Chondrocyte (in vitro differentiated cells): ENCODE data around the gene CXXC5. TPM values are rescaled to one million over a fixed set of nuclear protein-coding genes. Genes with fewer than 3 reads are reported as not detected.
A peak's percentile ranks its signal among the peaks of the same experiment; 100 is the strongest.

Experiments used
- DNase-seq: peaks from one replicate; pipeline ENCODE4 v3.0.0; 2021; ENCODE audit warnings: mixed read lengths, low spot score
- H3K27ac Mint-ChIP-seq: one replicate; pipeline ENCODE4 v1.8.0; 2021; ENCODE audit warnings: mild to moderate bottlenecking, moderate library complexity, mixed read lengths; ENCODE audit not compliant: unreplicated experiment
- H3K27me3 Mint-ChIP-seq: 2 replicates; pipeline ENCODE4 v1.8.0; 2021; ENCODE audit warnings: low read depth, mixed read lengths
- H3K36me3 Mint-ChIP-seq: 2 replicates; pipeline ENCODE4 v1.8.0; 2021; ENCODE audit warnings: low read depth, mixed read lengths
- H3K4me1 Mint-ChIP-seq: 2 replicates; pipeline ENCODE4 v1.8.0; 2021; ENCODE audit warnings: low read depth, mild to moderate bottlenecking, mixed read lengths
- H3K4me3 Mint-ChIP-seq: one replicate; pipeline ENCODE4 v1.8.0; 2021; ENCODE audit warnings: mild to moderate bottlenecking, moderate library complexity, mixed read lengths; ENCODE audit not compliant: unreplicated experiment
- H3K9me3 Mint-ChIP-seq: 2 replicates; pipeline ENCODE4 v1.8.0; 2021; ENCODE audit warnings: low read depth, mixed read lengths
- total RNA-seq: library from RNA; stranded (reverse); gene quantifications from 3 replicates; pipeline ENCODE4 v1.2.1, GENCODE V29; 2021
- TF ChIP-seq, protein P1 (sequence below): fragments of 200-600 bp; sonication (generic); IDR thresholded peaks from 2 replicates; pipeline ENCODE4 v1.5.0; 2021; ENCODE audit warnings: antibody characterized with exemption, mild to moderate bottlenecking, moderate library complexity

CXXC5 gene
- total RNA-seq, 1 donor from 2014 or later = 144 TPM

GRCh38 chr5:139708877-139709581, 60.9 kb downstream of the CXXC5 start:
- Mint-ChIP-seq H3K36me3 (no peaks in the 10 kb centered on the region), H3K4me3 (peak overlapping the region; percentile 56), H3K27me3 (no peaks in the 10 kb centered on the region), H3K27ac (peak overlapping the region; percentile 95), H3K4me1 (peaks cover 48% of the 10 kb centered on the region), H3K9me3 (no peaks in the 10 kb centered on the region)
- no peak for DNase-seq
- TF ChIP-seq, protein P1, sequence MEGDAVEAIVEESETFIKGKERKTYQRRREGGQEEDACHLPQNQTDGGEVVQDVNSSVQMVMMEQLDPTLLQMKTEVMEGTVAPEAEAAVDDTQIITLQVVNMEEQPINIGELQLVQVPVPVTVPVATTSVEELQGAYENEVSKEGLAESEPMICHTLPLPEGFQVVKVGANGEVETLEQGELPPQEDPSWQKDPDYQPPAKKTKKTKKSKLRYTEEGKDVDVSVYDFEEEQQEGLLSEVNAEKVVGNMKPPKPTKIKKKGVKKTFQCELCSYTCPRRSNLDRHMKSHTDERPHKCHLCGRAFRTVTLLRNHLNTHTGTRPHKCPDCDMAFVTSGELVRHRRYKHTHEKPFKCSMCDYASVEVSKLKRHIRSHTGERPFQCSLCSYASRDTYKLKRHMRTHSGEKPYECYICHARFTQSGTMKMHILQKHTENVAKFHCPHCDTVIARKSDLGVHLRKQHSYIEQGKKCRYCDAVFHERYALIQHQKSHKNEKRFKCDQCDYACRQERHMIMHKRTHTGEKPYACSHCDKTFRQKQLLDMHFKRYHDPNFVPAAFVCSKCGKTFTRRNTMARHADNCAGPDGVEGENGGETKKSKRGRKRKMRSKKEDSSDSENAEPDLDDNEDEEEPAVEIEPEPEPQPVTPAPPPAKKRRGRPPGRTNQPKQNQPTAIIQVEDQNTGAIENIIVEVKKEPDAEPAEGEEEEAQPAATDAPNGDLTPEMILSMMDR = no peak

DNA sequence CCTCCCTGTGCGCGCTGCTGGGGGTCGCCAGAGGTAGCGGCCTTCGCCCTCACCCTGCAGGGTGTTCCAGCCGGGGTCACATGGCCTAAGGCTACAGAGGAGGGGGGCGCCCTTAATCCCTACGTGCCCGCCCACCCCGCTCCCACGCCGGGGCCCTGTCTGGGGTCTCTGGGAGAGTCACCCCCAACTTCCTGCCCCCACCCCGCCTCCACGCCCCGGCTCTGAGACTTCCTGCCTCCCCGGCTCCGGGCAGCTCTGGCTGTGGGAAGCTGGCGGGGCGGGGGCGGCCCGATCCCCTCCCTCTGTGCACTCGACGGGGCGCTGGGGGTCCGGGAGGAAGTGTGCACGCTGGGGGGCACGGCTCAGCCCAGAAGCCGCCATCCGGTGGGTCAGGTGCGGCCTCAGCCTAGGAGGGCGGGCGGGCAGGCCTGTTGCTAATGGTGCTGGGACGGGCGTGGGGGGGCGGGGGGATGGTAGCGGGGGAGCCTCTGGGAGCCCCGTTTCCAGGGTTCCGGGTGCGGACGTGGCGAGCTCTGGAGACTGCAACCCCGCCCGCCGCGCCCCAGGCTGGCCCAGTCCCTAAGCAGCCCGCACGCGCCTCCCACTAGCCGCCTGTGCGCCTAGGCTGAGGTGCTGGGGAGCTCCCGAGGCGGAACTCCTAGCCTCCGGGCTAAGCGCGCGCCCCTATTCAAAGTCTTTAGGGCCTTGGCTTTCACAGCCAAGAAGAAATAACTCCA, 61.6 kb downstream of the CXXC5 start:
- TF ChIP-seq, protein P1 = no peak
- no peak for DNase-seq
- no peaks in the 10 kb centered on the region for H3K36me3 Mint-ChIP-seq
- no peaks in the 10 kb centered on the region for H3K9me3 Mint-ChIP-seq
- no peaks in the 10 kb centered on the region for H3K27me3 Mint-ChIP-seq
- H3K4me1 Mint-ChIP-seq = peaks cover 48% of the 10 kb centered on the region
- H3K27ac Mint-ChIP-seq = peak overlapping the region; percentile 95
- no peak overlapping the region for H3K4me3 Mint-ChIP-seq

DNA sequence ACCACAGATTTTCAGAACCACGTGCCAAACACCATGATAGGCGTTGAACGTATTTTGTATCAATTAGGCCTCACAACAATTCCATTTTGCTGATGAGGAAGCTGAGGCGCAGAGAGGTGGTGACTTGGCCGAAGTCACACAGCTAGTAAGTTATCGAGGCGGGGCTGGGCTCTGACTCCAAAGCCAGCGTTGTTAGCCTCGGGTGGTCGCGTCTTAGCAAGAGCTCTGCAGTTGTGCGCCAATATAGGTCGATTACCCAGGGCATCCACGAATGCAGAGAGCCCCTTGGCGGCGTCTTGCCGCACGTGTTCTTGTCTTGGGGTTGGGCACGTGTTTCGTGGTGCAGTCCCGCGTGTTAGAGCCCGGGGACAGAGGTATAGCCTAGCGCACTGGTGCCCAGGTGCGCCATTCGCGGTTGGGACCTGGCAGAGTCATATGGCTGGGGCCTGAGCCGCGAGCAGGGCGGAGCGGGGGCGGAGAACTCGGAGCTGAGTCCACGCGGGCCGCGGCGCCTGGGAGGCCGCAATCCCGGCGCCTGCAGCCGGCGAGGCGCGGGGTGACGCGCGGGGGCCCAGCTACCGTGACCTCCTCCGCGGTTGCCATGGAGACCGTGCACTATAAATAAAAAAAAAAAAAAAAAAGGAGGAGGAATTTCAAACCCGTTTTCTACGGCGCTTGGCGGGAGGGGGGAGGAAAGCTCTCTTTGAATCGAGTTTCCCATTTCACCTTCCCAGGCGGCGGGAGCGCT, 62.3 kb downstream of the CXXC5 start:
- Mint-ChIP-seq H3K9me3 (no peaks in the 10 kb centered on the region), H3K4me3 (peak overlapping the region; percentile 62), H3K36me3 (no peaks in the 10 kb centered on the region), H3K27ac (peak overlapping the region; percentile 89), H3K27me3 (no peaks in the 10 kb centered on the region), H3K4me1 (peaks cover 43% of the 10 kb centered on the region)
- no peak for DNase-seq
- TF ChIP-seq, protein P1 = no peak

DNA sequence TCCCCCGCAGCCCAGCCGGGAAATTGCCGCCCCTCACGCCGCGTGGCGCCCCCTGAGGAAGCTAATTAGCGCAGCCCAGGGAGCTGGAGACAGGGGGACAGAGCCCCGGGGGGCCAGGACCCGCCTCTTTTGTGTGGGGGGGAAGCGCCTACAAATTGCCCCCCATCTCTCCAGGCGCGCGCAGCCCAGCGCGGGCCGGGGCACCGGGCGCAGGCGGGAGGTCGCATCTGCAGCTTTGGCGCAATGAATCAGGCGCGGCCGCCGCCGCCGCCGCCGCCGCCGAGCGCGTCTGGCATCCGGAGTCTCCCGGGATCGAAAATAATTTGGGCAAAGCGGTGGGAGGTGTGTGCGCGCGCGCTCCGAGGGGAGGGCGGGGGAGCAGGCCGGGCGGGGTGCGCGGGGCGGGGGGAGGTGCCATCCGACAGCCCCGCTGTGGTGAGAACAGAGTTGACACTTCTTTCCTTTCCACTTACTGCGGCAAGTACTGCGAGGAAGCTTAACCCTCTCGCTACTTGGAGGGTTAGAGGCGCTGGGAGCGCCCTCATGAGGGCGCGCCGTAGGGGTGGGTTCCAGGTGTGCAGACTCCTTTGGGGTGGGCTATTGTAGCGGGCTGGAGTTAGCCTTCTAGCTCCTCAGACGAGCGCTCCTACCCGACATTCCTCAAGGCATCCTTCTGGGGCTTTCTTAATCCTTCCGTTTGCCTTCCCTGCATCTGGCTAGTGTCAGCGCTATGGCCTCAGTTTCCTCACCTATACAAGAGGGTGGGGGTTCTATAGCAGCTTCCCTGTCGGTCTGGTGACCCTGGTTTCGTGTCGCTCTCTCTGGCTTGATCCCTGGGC, 63.1 kb downstream of the CXXC5 start:
- peak overlapping the region; percentile 66 for H3K4me3 Mint-ChIP-seq
- no peak for DNase-seq
- no peaks in the 10 kb centered on the region for H3K9me3 Mint-ChIP-seq
- H3K36me3 Mint-ChIP-seq = no peaks in the 10 kb centered on the region
- TF ChIP-seq, protein P1 = peak; percentile 64
- peak overlapping the region; percentile 84 for H3K27ac Mint-ChIP-seq
- peaks cover 42% of the 10 kb centered on the region for H3K4me1 Mint-ChIP-seq
- H3K27me3 Mint-ChIP-seq = no peaks in the 10 kb centered on the region
